HFFc6 (cell line): ENCODE measurements around the gene ZNF366. TPM values are rescaled to one million over a fixed set of nuclear protein-coding genes. Genes with fewer than 3 reads are reported as not detected.

Experiments
- DNase-seq: peaks from one replicate; pipeline ENCODE4 v3.0.0-alpha.2; 2018
- H3K27ac Mint-ChIP-seq: 2 replicates; pipeline ENCODE4 v1.8.0; 2020; ENCODE audit warnings: mild to moderate bottlenecking, mixed read lengths
- H3K27me3 Mint-ChIP-seq: 2 replicates; pipeline ENCODE4 v1.8.0; 2021; ENCODE audit warnings: mild to moderate bottlenecking, moderate library complexity, mixed read lengths; ENCODE audit not compliant: insufficient read depth
- H3K36me3 Mint-ChIP-seq: 2 replicates; pipeline ENCODE4 v1.8.0; 2021; ENCODE audit warnings: low read depth, mixed read lengths
- H3K4me1 Mint-ChIP-seq: 2 replicates; pipeline ENCODE4 v1.8.0; 2020; ENCODE audit warnings: low read depth, mixed read lengths
- H3K4me3 Mint-ChIP-seq: 2 replicates; pipeline ENCODE4 v1.8.0; 2020; ENCODE audit warnings: mild to moderate bottlenecking, moderate library complexity, mixed read lengths
- H3K9me3 Mint-ChIP-seq: 2 replicates; pipeline ENCODE4 v1.8.0; 2020; ENCODE audit warnings: mild to moderate bottlenecking, mixed read lengths
- CTCF ChIP-seq: fragments of 200-600 bp; sonication (generic); IDR thresholded peaks from 2 replicates; pipeline ENCODE4 v1.5.0; 2021; ENCODE audit warnings: antibody characterized with exemption, mild to moderate bottlenecking
- total RNA-seq, 6 experiments: library from RNA; stranded (reverse); fragmentation: NEBNext Ultra II Directional; extraction: Animal tissue kit (Norgen Biotek cat#: 25700); gene quantifications; 2 replicates in 1 of 6; 3 replicates in 5 of 6; pipeline ENCODE4 v1.2.3, GENCODE V29; 2021

The ZNF366 gene
- total RNA-seq, 6 experiments from 2014 or later: not detected

- no peaks in the 10 kb centered on the region; the same call in 1 of the 2 replicates for H3K27me3 Mint-ChIP-seq
- no peak overlapping the region for H3K4me3 Mint-ChIP-seq
- DNase-seq: no peak
- H3K36me3 Mint-ChIP-seq: 0 out of 2 replicates have a peak, but pooled peaks cover 9% of the 10 kb centered on the region
- H3K9me3 Mint-ChIP-seq: peaks cover 6% of the 10 kb centered on the region; the same call in 1 of the 2 replicates
- H3K27ac Mint-ChIP-seq: no peak overlapping the region
- no peak for TF ChIP-seq CTCF
- peaks cover 23% of the 10 kb centered on the region for H3K4me1 Mint-ChIP-seq
Observed at GRCh38 chr5:72522607-72523006, 15.4 kb upstream of the ZNF366 start.

GRCh38 chr5:72519111-72519510 lies 11.9 kb upstream of the ZNF366 start:
- no peaks in the 10 kb centered on the region; the same call in 1 of the 2 replicates for H3K27me3 Mint-ChIP-seq
- DNase-seq: no peak
- no peak for TF ChIP-seq CTCF
- H3K9me3 Mint-ChIP-seq: peaks cover 6% of the 10 kb centered on the region; the same call in 1 of the 2 replicates
- no peak overlapping the region for H3K4me3 Mint-ChIP-seq
- H3K4me1 Mint-ChIP-seq: peaks cover 6% of the 10 kb centered on the region; the same call in 1 of the 2 replicates
- H3K27ac Mint-ChIP-seq: no peak overlapping the region
- H3K36me3 Mint-ChIP-seq: 0 out of 2 replicates have a peak, but pooled peaks cover 9% of the 10 kb centered on the region

GRCh38 chr5:72518001-72518683 lies 10.9 kb upstream of the ZNF366 start:
- Mint-ChIP-seq H3K9me3 (peaks cover 6% of the 10 kb centered on the region; the same call in 1 of the 2 replicates), H3K4me1 (no peaks in the 10 kb centered on the region), H3K27me3 (no peaks in the 10 kb centered on the region; the same call in 1 of the 2 replicates), H3K4me3 (no peak overlapping the region), H3K36me3 (0 out of 2 replicates have a peak, but pooled peaks cover 9% of the 10 kb centered on the region), H3K27ac (no peak overlapping the region)
- no peak for DNase-seq
- TF ChIP-seq CTCF: no peak

GRCh38 chr5:72516916-72517315 lies 9.7 kb upstream of the ZNF366 start:
- Mint-ChIP-seq H3K4me1 (peaks cover 7% of the 10 kb centered on the region), H3K4me3 (no peak overlapping the region)
- DNase-seq: no peak

GRCh38 chr5:72515211-72515610 lies 8.0 kb upstream of the ZNF366 start:
- Mint-ChIP-seq H3K27ac (no peak overlapping the region), H3K4me1 (peaks cover 24% of the 10 kb centered on the region), H3K4me3 (no peak overlapping the region), H3K9me3 (no peaks in the 10 kb centered on the region), H3K27me3 (no peaks in the 10 kb centered on the region; the same call in 1 of the 2 replicates), H3K36me3 (no peaks in the 10 kb centered on the region)
- no peak for DNase-seq
- no peak for TF ChIP-seq CTCF

More at GRCh38 chr5:72516916-72517315, 9.7 kb upstream of the ZNF366 start:
- Mint-ChIP-seq H3K27ac (no peak overlapping the region), H3K36me3 (no peaks in the 10 kb centered on the region), H3K27me3 (no peaks in the 10 kb centered on the region; the same call in 1 of the 2 replicates), H3K9me3 (no peaks in the 10 kb centered on the region)
- TF ChIP-seq CTCF: no peak
